Right renal cortex interstitium (tissue), 3 donors: ENCODE data around the gene C3orf85. TPM values are rescaled to one million over a fixed set of nuclear protein-coding genes. Genes with fewer than 3 reads are reported as not detected.
"Not testable (repeated sequence)": the region's sequence is repeated elsewhere in the genome, so short reads cannot be mapped to it uniquely, and the experiment has no call there.

ENCODE experiments used
- DNase-seq, 3 donors: peaks; one replicate each; pipeline ENCODE4 v3.0.0-alpha.2; 2013; ENCODE audit warnings: low read depth in 3 of 3, low spot score in 2 of 3
- polyA plus RNA-seq, 3 donors: library from polyadenylated mRNA; unstranded; fragments of 120-200 nt; gene quantifications; one replicate each; pipeline ENCODE4 v1.2.1, GENCODE V29; 2013; ENCODE audit not compliant: insufficient read length in 3 of 3

The C3orf85 gene, protein sequence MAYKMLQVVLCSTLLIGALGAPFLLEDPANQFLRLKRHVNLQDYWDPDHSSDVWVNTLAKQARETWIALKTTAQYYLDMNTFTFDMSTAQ
- polyA plus RNA-seq = 10 to 100 TPM; 16.6 to 19.4 (median 19.0) TPM

DNA sequence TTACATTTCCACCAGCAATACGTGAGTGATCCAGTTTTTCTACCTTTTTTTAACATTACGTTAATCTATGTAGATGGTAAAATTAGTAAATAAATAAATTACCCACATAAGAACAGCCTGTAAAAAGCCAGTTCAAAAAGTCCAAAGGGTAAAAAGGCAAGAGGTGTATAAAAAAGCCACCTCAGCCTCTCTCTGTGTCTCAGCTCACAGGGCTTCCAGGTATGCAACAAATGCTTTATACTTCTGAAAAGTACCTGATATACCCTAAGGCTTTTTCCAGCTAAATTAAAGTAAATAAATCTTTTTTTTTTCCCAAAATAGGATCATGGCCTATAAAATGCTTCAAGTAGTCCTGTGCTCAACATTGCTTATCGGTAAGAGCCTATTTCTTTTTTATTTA is at the start of gene C3orf85:
C3orf85 (plus strand) TSS at position 197 of the 400 bp plus-strand sequence; CDS start at position 326, 129 bp downstream.
- no peak for DNase-seq

DNA sequence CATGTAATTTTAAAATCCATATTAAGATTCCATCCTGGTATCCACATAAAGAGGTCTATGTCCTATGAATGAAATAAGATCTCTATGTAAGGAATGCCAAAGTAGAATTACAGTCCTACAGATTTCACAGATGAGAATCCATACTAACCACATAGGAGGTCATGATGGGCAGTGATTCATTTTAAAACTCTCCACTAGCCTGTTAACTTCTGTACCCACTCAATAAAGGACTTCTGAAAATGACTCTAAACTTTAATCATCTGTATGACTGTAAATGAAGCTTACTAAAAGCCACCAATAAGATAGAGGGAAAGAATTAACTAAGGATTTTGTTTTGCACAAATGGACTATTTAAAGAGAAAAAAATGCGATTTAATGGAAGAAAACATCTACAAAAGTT is 47.3 kb upstream of the C3orf85 start:
- no peak for DNase-seq

DNA sequence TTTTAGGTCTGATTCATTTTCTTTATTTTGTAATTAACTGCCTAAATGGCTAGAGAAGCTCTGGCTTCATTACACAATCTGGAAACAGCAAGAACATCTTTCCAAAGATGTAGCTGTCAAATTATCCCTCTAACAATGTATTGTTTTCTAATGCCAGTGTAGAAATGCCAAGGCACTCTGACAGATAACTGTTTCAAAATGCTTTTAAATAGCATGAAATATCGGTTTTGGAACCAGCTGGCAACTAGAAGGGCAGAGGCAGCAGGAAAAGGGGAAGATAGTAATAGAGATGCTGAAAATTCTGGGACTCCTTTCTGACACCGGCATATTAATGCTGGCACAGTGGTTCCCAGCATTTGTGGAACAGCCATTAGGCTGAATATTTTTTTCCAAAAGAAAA is 44.7 kb upstream of the C3orf85 start:
- DNase-seq = no peak

DNA sequence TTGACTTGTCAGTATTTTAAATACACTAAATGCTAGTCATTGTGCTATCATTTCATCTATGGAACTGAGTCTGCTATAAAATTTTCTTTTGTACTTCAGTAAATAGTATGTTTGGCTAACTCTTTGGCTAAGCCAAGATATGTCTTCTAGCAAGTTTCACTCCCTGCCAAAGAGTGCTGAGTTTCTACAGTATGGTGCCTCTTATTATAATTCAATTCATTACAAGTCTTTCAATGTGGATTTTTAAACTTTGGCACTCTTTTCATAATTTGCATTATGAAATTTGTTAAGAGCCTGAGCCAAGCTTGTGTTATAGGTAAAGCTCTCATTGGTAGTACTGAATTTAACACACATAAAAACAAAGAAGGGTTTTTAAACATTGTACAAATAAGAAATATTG is 43.0 kb upstream of the C3orf85 start:
- DNase-seq = no peak

DNA sequence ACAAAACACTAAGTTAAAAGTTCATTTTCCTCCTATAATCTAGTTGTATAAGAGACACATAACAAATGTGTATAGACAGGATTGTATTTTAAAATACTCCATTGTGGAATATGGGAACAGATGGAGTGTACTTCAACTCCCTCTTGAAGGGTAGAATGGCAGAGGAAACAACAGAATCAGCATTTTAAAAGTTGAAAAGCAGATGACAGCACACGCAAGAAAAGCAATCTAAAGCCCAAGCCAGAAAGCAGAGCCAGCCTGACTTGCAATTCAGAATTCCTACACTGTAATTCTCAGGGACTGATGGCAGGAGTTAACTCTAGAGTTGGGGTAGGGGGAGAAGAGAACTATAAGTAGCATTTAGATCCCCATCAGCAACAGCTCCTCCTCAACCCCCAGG is 41.4 kb upstream of the C3orf85 start:
- DNase-seq = no peak

DNA sequence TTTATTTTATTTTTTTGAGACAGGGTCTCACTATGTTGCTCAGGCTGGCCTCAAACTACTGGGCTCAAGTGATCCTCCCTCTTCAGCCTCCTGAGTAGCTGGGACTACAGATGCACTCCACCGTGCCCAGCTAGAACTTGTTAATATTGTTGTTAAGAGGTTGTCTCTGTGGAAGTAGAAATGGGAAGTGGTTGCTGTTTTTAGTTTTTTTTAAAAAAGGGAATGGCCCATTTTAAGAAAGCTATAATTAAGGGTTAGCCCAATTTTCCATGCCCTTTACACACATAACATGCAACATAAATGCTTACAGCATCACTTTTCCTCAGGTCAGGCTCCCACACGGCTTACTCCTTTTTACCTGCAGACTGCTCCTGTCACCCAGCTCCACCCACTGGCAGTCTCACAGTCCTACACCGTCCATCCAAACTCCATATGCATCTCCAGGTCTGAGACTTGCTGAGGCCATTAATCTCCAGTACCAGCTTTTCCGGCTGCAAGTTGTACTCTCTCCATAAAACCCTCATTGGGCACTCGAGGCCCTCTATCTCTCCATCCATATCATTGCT is 38.4 kb upstream of the C3orf85 start:
- DNase-seq = no peak

DNA sequence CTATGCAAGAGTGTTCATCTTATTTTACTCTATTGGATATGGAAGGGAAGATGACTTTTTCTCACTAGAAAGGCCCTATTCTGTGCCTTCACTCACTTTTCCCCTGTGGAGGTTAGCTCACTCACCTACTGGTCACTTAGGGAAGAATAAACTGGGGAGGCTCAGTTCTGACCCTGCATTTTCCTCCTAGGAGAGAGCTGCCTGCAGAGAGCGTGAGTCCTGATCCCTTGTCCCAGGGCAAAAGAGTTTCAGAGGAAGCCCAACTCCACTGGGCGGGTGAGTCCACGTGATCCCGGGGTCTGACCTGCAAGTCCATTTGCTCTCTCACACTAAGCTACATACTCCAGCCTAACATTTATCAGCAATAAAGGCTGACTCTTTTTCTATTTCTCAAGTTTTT is 26.9 kb upstream of the C3orf85 start:
- DNase-seq = no peak

DNA sequence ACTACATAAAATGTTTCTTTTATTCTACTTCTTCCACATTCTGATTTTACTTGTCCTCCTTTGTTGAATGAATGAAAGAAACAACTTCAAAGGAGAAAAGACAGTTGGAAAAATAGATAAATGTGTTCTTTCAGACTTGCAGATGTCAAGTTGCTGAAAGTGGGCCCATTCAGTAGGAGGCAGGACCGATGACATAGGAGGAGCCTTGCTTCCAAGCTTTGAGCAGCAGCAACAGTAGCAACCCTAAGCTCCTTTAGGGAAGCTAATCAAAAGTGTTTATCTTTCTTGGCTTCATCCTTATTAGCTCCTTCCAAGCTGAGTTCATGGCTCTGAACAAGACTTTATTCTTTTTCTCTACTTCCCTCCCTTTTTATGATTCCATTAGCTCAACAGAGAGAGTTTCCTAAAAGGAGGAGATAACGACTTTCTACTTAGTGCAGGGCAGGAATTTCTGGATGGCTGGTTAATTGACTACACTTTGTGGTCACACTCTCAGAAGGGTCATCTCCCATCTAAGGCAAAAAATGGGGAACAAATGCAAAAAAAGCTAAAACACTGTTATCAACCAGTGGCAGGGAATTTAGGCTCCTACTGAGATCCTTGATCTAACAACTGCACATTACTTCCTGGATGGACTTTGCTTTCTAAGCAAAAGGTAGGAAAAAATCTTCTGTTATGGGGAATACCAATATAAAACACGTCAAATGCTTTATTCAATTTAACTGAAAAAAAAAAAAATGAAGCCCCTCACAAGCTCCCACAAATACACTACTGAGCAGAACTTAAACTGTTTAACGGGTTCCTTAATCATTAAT is 23.4 kb upstream of the C3orf85 start:
- DNase-seq = no peak

DNA sequence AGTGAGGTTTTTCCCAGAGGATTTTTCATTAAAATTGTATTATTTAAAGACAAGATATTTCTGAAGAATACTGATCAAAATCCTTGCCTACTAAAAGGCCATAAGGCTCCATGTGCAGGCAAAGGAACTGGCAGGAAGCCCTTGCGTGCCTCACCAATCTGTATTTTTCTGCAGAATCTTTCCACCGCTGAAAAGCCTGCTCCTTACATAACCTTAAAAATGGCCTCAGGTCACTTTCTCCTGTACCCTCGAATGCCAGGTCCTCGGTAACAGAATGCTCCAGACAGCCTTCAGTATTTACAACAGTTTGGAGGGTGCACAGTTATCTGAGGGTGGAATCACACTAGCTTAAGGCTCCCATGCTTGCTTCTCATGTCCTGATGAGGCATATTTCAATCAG is 21.8 kb upstream of the C3orf85 start:
- no peak for DNase-seq

DNA sequence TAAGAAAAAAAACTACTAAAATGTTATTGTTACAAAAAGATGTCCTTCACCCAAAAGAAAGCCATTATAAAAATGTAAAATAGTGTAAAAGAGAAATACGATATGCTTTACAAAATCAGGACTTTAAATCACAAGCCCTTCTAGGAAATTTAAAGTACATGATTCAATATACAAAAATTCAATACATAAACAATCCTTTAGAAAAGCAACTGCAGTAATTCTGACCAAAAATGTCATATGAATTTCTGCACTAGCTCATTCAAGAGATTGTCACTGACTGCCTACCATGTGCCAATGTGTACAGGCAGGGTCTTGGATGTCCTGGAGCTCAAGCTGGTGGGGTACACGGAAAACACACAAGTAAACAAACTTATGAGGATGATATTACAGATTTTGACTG is 21.1 kb upstream of the C3orf85 start:
- DNase-seq = no peak

DNA sequence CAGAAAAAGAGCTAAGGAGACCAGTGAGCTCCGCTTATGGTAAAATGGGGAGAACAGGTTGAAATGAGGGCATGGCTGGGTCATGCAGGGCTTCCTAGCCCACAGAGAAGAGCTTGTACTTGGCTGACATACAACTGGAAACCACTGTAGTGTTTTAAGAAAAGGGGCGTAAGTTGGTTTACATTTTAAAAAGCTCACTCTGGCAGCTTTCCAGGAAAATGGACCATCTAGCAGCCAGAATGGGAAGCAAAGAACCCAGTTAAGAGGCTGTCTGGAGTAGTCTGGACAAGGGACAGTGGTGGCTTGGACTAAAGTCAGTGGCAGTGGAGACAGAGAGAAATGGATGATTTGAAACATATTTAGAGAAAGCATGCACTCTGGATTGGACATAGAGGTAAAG is 20.5 kb upstream of the C3orf85 start:
- DNase-seq = no peak

DNA sequence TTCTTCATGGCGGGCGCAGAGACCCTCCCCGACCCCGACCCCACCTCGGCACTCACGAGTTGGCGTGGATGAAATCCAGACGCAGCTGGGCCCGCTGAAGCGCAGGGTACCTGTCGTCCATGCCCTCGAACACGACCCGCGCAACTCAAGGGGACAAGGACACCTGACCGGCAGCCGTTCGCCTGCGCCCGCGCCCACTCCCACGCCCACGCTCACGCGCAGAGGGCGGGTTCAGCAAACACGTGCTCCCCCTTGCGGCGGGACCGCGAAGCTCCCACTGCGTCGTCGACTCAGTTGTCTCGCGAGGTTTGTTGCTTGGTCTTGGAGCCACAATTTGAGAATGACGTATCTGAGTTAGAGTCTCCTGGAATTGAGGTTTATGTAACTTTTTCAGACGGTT is 18.6 kb upstream of the C3orf85 start, which contains the start of gene MORC1:
MORC1 (minus strand) TSS at position 196 of the 400 bp plus-strand sequence; CDS start at position 121, 75 bp downstream.
- DNase-seq = no peak

DNA sequence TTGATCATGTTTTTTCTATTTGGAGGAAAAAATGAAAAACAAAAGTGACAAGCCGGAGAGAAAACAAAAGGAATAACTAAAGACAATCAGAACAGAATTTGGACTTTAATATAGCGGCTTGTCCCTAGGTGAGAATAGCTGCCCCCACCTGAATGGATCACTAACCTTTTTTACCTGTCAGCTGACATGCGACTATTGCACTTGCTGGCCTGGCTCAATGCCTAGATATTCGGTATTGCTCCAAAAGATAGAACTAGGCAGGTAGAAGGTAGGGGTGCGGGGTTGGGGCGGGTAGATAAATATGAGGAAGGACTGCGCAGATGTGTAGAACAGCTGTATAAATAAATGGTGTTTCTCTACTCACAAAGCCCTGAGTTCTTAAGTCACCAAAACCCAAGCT is 17.9 kb upstream of the C3orf85 start:
- no peak for DNase-seq

DNA sequence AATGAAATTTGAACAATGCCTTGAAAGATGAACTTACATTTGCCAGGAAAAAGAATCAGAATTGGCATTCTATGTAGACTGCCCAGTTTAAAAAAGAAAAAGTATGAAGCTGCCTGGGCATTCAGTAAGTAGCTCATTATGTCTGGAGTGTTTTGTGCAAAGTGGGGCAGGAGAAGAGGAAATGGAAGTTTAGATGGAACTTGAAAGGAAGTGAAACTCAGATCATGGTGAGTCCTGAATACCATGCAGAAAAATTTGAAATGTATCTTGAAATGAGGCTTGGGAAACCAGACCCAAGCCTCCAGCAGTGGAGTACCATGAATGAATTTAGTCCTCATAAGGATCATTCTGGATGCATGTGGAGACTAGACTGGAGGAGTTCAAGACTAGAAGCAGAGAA is 13.8 kb upstream of the C3orf85 start:
- no peak for DNase-seq

DNA sequence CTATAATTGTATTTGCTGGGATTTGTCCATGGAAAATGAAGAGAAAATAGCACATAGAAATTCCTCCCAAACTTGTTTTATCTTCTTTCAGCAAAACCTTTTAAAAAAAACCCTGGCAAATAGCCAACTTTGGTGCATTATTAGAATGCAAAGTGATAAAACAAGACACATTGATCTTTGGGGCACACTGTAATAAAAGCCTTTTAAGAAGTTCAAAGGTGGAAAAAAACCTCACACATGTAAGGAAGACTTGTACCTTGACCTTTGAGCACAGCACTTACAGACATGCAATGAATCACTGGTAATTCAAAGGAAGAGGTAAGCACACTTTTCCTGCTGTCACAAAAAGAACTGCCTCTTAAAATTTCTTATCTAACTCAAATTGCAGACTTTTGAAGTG is 10.6 kb upstream of the C3orf85 start:
- DNase-seq = no peak

DNA sequence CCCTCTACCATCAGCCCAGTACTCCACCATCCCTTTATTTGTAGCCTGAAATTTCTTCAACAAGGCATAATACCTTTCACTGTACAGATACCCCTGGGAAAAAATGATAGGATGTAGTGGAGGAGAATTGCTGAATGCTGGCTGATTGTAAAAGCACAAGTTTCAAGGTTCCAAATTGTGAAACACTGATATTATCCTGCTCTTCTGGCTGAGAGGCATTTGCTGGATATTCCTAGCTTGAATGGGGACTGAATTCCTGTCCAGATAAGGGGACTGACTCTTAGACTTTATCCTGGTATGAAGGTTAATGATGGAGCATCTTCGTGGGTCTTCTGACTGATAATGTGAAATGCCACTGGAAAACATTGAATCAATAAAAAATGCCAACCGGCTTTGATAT is 9.0 kb upstream of the C3orf85 start:
- no peak for DNase-seq

DNA sequence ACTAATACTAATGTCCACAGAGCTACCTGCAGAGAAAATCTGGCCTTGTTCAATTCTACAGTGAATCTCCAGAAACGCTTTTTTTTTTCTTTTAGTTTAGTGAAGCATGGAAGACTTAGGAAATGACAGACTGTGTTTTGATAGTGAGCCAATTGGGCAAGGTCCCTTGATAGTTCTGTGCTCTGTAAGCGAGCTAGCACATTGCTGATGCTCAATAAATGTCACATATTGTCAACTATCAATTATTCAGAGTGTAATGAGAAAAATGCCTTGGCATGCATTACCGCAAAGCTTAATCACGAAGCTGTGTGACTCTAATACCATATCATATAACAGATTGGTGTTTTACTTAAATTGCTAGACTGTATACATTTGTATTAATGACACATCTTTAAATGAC is 5.2 kb upstream of the C3orf85 start:
- no peak for DNase-seq

DNA sequence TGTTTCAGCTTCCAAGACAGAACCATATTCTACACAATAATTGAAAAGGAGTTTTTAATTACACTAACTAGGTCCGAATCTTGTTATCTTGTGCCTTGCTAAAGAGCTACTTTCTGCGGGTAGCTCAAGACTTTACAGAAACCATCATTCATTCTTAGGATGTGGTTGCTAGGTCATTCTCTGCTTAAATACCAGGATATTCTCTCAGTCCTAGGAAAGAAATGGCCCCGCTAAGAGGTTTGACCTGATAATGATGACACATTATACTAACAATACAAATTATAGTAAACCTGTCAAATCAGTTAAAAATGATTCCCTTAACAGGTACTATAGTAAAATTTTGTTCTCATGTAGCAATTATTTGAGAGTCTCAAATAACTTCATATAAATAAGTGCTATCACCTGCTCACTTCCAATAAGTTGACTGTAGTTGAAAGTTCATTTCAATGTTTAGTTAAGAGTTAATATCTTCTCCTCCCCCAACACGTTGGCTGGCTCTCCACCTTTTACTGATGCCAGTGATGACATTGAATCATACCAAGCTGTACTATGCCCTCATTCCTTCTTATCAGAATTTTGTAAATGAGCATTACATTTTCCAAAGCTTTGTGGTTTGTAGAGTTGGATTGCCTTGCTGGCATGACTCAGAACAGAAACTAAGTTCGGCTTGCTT is 3.6 kb upstream of the C3orf85 start:
- no peak for DNase-seq

DNA sequence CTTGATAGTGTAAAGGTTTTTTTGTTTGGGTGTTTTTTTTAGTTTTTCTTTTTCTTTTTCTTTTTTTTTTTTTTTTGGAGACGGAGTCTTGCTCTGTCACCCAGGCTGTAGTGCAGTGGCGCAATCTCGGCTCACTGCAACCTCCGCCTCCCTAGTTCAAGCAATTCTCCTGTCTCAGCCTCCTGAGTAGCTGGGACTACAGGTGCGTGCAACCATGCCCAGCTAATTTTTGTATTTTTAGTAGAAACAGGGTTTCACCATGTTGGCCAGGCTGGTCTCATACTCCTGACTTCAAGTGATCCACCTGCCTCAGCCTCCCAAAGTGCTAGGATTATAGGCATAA is 3.1 kb upstream of the C3orf85 start:
- DNase-seq = not testable (repeated sequence)

DNA sequence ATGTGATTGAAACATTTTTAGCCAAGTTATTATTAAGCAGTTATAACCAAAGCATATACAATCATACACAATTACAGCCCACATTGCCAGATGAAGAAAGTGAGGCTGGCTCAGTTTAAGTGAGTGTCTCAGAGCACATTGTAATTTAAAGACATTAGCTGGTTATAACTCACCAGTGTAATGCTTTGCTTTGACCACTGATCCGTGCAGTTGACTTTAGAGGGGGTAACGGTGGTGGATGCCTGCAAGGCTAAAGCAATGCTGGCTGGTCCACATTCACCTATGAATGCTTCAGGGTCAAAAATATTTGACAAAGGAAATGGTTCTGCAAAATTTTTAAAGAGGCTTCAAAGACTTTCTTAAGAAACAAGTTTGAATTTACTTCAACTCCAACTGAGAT is 1.2 kb downstream of the C3orf85 start:
- DNase-seq = peak in 2 of 3 donors; percentile 42 to 63

DNA sequence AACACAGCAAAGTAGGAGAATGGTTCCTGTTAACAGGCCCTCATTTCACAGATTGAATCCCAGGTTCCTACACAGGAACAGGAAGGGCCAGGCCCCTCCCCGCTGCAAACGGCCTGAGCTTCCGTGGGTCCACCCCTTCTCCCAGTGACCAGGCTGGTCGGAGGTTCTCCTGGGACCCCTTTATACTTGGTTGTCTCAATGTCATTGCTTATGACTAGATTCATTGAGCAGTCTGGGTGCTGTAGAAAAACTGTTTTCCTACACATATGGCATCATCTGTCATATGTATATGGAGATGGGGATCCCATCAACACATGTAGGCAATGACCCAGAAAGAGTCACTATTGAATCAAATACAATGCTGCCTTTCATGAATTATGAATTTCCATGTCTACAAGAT is 3.8 kb downstream of the C3orf85 start:
- no peak for DNase-seq

DNA sequence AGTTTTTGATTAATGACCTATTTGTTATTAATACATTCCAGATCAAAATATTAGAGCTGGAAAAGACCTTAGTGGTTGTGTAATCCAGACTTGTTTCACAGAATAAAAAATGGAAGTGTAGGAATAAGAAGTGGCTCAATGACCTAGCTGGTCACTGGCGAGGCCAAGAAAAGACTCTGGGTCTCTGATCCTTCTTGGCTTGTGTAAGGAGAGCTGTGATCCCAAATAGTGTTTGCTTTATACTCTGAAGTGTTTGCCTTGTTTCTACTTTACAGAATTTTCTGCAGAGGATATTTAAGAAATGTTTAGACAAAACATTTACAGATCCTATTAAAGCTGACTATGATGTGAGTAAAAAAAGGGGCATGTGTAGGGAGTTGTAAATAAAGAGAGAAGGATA is 7.1 kb downstream of the C3orf85 start:
- DNase-seq = no peak
